ENCODE data around the gene BCL3. TPM values are rescaled to one million over a fixed set of nuclear protein-coding genes. Genes with fewer than 3 reads are reported as not detected.

Gene BCL3
- total RNA-seq, 4 donors from 2014 or later: 12.2 to 113 (median 46.2) TPM

GRCh38 chr19:44782729-44783128 lies 34.2 kb downstream of the BCL3 start:
- ATAC-seq (ENCODE audit: low FRiP score) (no peak), DNase-seq (ENCODE audit: low spot score) (no peak)
- TF ChIP-seq CTCF (IDR thresholded peaks at IDR 0.05): no peak

GRCh38 chr19:44783545-44783944 lies 35.0 kb downstream of the BCL3 start:
- ATAC-seq (ENCODE audit: low FRiP score): no peak
- TF ChIP-seq CTCF (IDR thresholded peaks at IDR 0.05): no peak

GRCh38 chr19:44785271-44785670 lies 36.8 kb downstream of the BCL3 start:
- DNase-seq (ENCODE audit: low spot score) (no peak), ATAC-seq (ENCODE audit: low FRiP score) (no peak)
- no peak for TF ChIP-seq CTCF (IDR thresholded peaks at IDR 0.05)

More at GRCh38 chr19:44783545-44783944, 35.0 kb downstream of the BCL3 start:
- no peak for DNase-seq (ENCODE audit: low spot score)

- DNase-seq (ENCODE audit: low spot score) (no peak), ATAC-seq (ENCODE audit: low FRiP score) (no peak)
- TF ChIP-seq CTCF (IDR thresholded peaks at IDR 0.05): no peak
Observed at GRCh38 chr19:44785993-44786392, 37.5 kb downstream of the BCL3 start.

- no peak for ATAC-seq (ENCODE audit: low FRiP score)
- no peak for DNase-seq (ENCODE audit: low spot score)
- TF ChIP-seq CTCF (IDR thresholded peaks at IDR 0.05): no peak
Observed at GRCh38 chr19:44788971-44789370, 40.5 kb downstream of the BCL3 start.

- no peak for ATAC-seq (ENCODE audit: low FRiP score)
- no peak for TF ChIP-seq CTCF (IDR thresholded peaks at IDR 0.05)
- DNase-seq (ENCODE audit: low spot score): no peak
Observed at GRCh38 chr19:44789943-44790483, 41.5 kb downstream of the BCL3 start.

- ATAC-seq (ENCODE audit: low FRiP score) (no peak), DNase-seq (ENCODE audit: low spot score) (no peak)
- no peak for TF ChIP-seq CTCF (IDR thresholded peaks at IDR 0.05)
Observed at GRCh38 chr19:44792281-44792680, 43.8 kb downstream of the BCL3 start.
